Lung (tissue), 12 donors: Measurements from ENCODE around the gene UBXN10. TPM values are rescaled to one million over a fixed set of nuclear protein-coding genes. Genes with fewer than 3 reads are reported as not detected.
A peak's percentile ranks its signal among the peaks of the same experiment; 100 is the strongest.

Source experiments
- ATAC-seq: fragments of 200-7000 bp; cut with Tn5 transposase; one replicate; pipeline ENCODE4 v1.9.1; 2020; ENCODE audit warnings: moderate number of reproducible peaks; ENCODE audit not compliant: insufficient read depth, low FRiP score
- DNase-seq, 3 donors: peaks; one replicate each; pipeline ENCODE4 v3.0.0-alpha.2; 2013 to 2017
- H3K27ac ChIP-seq, 2 donors: one replicate each; pipeline ENCODE4 v1.5.1; 2013; ENCODE audit warnings: mild to moderate bottlenecking in 2 of 2, moderate library complexity in 2 of 2, control low read depth in 1 of 2, inconsistent platforms in 1 of 2, low read depth in 1 of 2, low read length in 1 of 2
- H3K27me3 ChIP-seq, 3 donors: one replicate each; pipeline ENCODE4 v1.5.1; 2013; ENCODE audit warnings: low read length in 2 of 3; ENCODE audit not compliant: control insufficient read depth in 3 of 3, insufficient read depth in 3 of 3
- H3K36me3 ChIP-seq, 4 donors: one replicate each; pipeline ENCODE4 v1.5.1; 2013; ENCODE audit warnings: low read length in 4 of 4, mild to moderate bottlenecking in 1 of 4, moderate library complexity in 1 of 4; ENCODE audit not compliant: control insufficient read depth in 4 of 4, insufficient read depth in 4 of 4
- H3K4me1 ChIP-seq, 5 donors: one replicate each; pipeline ENCODE4 v1.5.1; 2013; ENCODE audit warnings: low read length in 5 of 5, mild to moderate bottlenecking in 2 of 5, moderate library complexity in 1 of 5; ENCODE audit not compliant: control insufficient read depth in 5 of 5, insufficient read depth in 5 of 5
- H3K4me3 ChIP-seq: one replicate; pipeline ENCODE4 v1.5.1; 2013; ENCODE audit warnings: mild to moderate bottlenecking, control low read depth, moderate library complexity
- H3K9ac ChIP-seq, 2 donors: one replicate each; pipeline ENCODE4 v1.5.1; 2013; ENCODE audit warnings: low read length in 2 of 2, control low read depth in 1 of 2; ENCODE audit not compliant: insufficient read depth in 1 of 2
- H3K9me3 ChIP-seq, 4 donors: one replicate each; pipeline ENCODE4 v1.5.1; 2013; ENCODE audit warnings: low read length in 3 of 4, mild to moderate bottlenecking in 1 of 4, moderate library complexity in 1 of 4; ENCODE audit not compliant: control insufficient read depth in 4 of 4, insufficient read depth in 3 of 4
- CTCF ChIP-seq: IDR thresholded peaks from 2 replicates; pipeline ENCODE4 v1.5.1; 2012; ENCODE audit warnings: mild to moderate bottlenecking; ENCODE audit errors: control extremely low read depth, extremely low read depth
- WGBS, 2 donors: extraction: QIAGEN DNeasy Blood & Tissue Kit; methylation state at CpG; one replicate each; pipeline ENCODE4 v1.1.7; 2013; 5-methylcytosine and 5-hydroxymethylcytosine counted together
- polyA plus RNA-seq, 2 donors: library from polyadenylated mRNA; stranded (reverse); fragments of 200-250 nt; gene quantifications; one replicate each; pipeline ENCODE4 v1.2.1, GENCODE V29; 2013
- total RNA-seq, 2 donors: library from RNA; depleted of rRNA in 1 of 2; stranded (reverse); fragments of >200 nt in 1 of 2; gene quantifications; one replicate each; pipeline ENCODE4 v1.2.1, GENCODE V29; 2014 to 2021
- donor health status: control.
- donor health status: control.
- donor health status: Bipolar disorder and iron deficiency.
- donor health status: healthy.
- donor health status: DM: yes; HTN: yes; CAD: no.

Gene UBXN10
- total and polyA plus RNA-seq, 4 donors = 2.5 to 19.7 (median 12.3) TPM

GRCh38 chr1:20237646-20238045 lies 51.8 kb downstream of the UBXN10 start:
- Histone ChIP-seq H3K36me3 (no peaks in the 10 kb centered on the region), H3K9ac (no peak overlapping the region), H3K4me3 (no peak overlapping the region), H3K27ac (peak overlapping the region in 1 of 2 donors; percentile 33), H3K9me3 (no peaks in the 10 kb centered on the region), H3K4me1 (peaks cover 0 to 27% (median 2%) of the 10 kb centered on the region in 5 donors), H3K27me3 (peaks cover 0 to 17% (median 0%) of the 10 kb centered on the region in 3 donors)
- peak; percentile 39 to 69 (median 52) for DNase-seq
- 46 to 52% methylated on average over 6 of the region's 6 CpGs for WGBS, 2 donors
- ATAC-seq = no peak
- no peak for TF ChIP-seq CTCF

GRCh38 chr1:20240012-20240411 lies 54.1 kb downstream of the UBXN10 start:
- WGBS, 2 donors = 82 to 92% methylated on average over 2 of the region's 2 CpGs
- no peak for TF ChIP-seq CTCF
- Histone ChIP-seq H3K27ac (no peak overlapping the region), H3K9ac (no peak overlapping the region), H3K36me3 (no peaks in the 10 kb centered on the region), H3K4me3 (no peak overlapping the region), H3K27me3 (peaks cover 0 to 15% (median 0%) of the 10 kb centered on the region in 3 donors), H3K9me3 (no peaks in the 10 kb centered on the region), H3K4me1 (peaks cover 0 to 12% (median 0%) of the 10 kb centered on the region in 5 donors)
- ATAC-seq (no peak), DNase-seq (no peak)

- WGBS, 2 donors = 77 to 89% methylated on average over 37 of the region's 37 CpGs
- no peak for ATAC-seq
- no peaks in the 10 kb centered on the region for H3K36me3 ChIP-seq
- H3K4me3 ChIP-seq = no peak overlapping the region
- no peaks in the 10 kb centered on the region for H3K9me3 ChIP-seq
- TF ChIP-seq CTCF = no peak
- no peak overlapping the region for H3K9ac ChIP-seq
- H3K4me1 ChIP-seq = peaks cover 0 to 1% (median 0%) of the 10 kb centered on the region in 5 donors
- H3K27ac ChIP-seq = no peak overlapping the region
- no peak for DNase-seq
- H3K27me3 ChIP-seq = peaks cover 0 to 15% (median 0%) of the 10 kb centered on the region in 3 donors
Measured at GRCh38 chr1:20242890-20243479, 57.1 kb downstream of the UBXN10 start.

Other genes with a start within 250 kb of the UBXN10 start
- 10 to 100 TPM in 1 of 2 donors, 1 to 10 TPM in 1; 1.8 to 33.1 TPM for gene PLA2G2A, start 206.5 kb upstream of the UBXN10 start, total RNA-seq
- gene PLA2G2A, start 206.5 kb upstream of the UBXN10 start, polyA plus RNA-seq = 100 to 1,000 TPM in 1 of 2 donors, 10 to 100 TPM in 1; 29.5 to 168 TPM
- gene PLA2G5, start 115.9 kb upstream of the UBXN10 start, total RNA-seq = 1 to 10 TPM; 1.1 to 6.5 TPM
- 1 to 10 TPM; 1.4 to 3.8 TPM for gene PLA2G5, start 115.9 kb upstream of the UBXN10 start, polyA plus RNA-seq
- under 1 TPM in 1 of 2 donors, not detected in 1; 0.57 TPM for gene PLA2G2D, start 66.6 kb upstream of the UBXN10 start, total RNA-seq
- under 1 TPM; 0.06 TPM for gene PLA2G2D, start 66.6 kb upstream of the UBXN10 start, polyA plus RNA-seq
- not detected for gene PLA2G2F, start 46.8 kb upstream of the UBXN10 start, total RNA-seq
- gene PLA2G2F, start 46.8 kb upstream of the UBXN10 start, polyA plus RNA-seq = not detected
- under 1 TPM in 1 of 2 donors, not detected in 1; 0.09 TPM for gene PLA2G2C, start 422 bp downstream of the UBXN10 start, total RNA-seq
- gene PLA2G2C, start 422 bp downstream of the UBXN10 start, polyA plus RNA-seq = not detected
- under 1 TPM; 0.31 to 0.40 TPM for gene VWA5B1, start 104.8 kb downstream of the UBXN10 start, total RNA-seq
- gene VWA5B1, start 104.8 kb downstream of the UBXN10 start, polyA plus RNA-seq = under 1 TPM; 0.02 to 0.22 TPM